Neural progenitor cell (in vitro differentiated cells): ENCODE results near the gene ZNF681.

ENCODE experiments used
- CTCF ChIP-seq: fragments of 200-600 bp; sonication (generic); IDR thresholded peaks from 2 replicates; pipeline ENCODE4 v1.5.1; 2017; ENCODE audit warnings: antibody characterized with exemption, mild to moderate bottlenecking
- EZH2 ChIP-seq: fragments of 200-600 bp; sonication (generic); IDR thresholded peaks from 2 replicates; pipeline ENCODE4 v1.6.1; 2017; ENCODE audit warnings: antibody characterized with exemption, mild to moderate bottlenecking, moderate library complexity
- EZH2phosphoT487 ChIP-seq: fragments of 200-600 bp; sonication (generic); IDR thresholded peaks from 2 replicates; pipeline ENCODE4 v1.6.1; 2017; ENCODE audit warnings: antibody characterized with exemption

GRCh38 chr19:23771316-23771715 lies 12.6 kb upstream of the ZNF681 start:
- TF ChIP-seq EZH2phosphoT487 (no peak), CTCF (no peak), EZH2 (no peak)
